ENCODE measurements around the gene SLC17A2.

Gene SLC17A2

DNA sequence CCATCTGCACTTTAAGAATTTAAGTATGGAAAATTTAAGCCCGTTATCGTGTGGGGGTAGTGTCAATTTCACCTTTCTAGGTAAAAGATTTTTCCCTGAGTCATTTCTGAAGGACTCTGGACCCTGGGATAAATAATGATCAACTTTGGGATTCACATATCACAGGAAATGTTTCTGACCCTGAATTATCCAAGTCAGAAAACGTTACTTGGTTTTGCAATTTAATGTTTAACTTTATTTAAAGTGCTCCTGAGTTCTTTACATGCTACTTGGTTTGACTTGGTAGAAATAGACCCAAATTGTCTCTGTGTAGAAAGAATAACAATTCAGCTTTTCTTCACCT, 55.0 kb downstream of the SLC17A2 start:
- TF ChIP-seq CREB1 (IDR thresholded peaks at IDR 0.05; ENCODE audit: low read depth) = no peak
- no peak for TF ChIP-seq MAX (IDR thresholded peaks at IDR 0.05)
- TF ChIP-seq RAD21 (IDR thresholded peaks at IDR 0.05; ENCODE audit: low read depth) = no peak
- TF ChIP-seq YY1 (IDR thresholded peaks at IDR 0.05; ENCODE audit: low read depth) = no peak

- no peak for TF ChIP-seq MAX (IDR thresholded peaks at IDR 0.05)
Observed at GRCh38 chr6:25874822-25875562, 55.5 kb downstream of the SLC17A2 start.

GRCh38 chr6:25874118-25874517, 56.4 kb downstream of the SLC17A2 start, which contains the start of gene SLC17A3:
Gene SLC17A3 (minus strand): TSS chr6:25874243. CDS start chr6:25868387, 5,856 bp downstream.
- TF ChIP-seq TCF12 (IDR thresholded peaks at IDR 0.05; ENCODE audit: low read depth) = no peak

GRCh38 chr6:25872814-25873213, 57.7 kb downstream of the SLC17A2 start:
- no peak for TF ChIP-seq YY1 (IDR thresholded peaks at IDR 0.05; ENCODE audit: low read depth)
- no peak for TF ChIP-seq EP300 (IDR thresholded peaks at IDR 0.05; ENCODE audit: borderline replicate concordance)
- no peak for TF ChIP-seq TAF1 (IDR thresholded peaks at IDR 0.05; ENCODE audit: low read depth)
- TF ChIP-seq CREB1 (IDR thresholded peaks at IDR 0.05; ENCODE audit: low read depth) = no peak
- no peak for TF ChIP-seq ZBTB7A (IDR thresholded peaks at IDR 0.05; ENCODE audit: low read depth)
- no peak for TF ChIP-seq EGR1 (IDR thresholded peaks at IDR 0.05)
- TF ChIP-seq NFIC (IDR thresholded peaks at IDR 0.05) = no peak
- no peak for TF ChIP-seq FOXM1 (IDR thresholded peaks at IDR 0.05; ENCODE audit: borderline replicate concordance, low read depth)
- TF ChIP-seq TEAD4 (IDR thresholded peaks at IDR 0.05) = no peak
- no peak for TF ChIP-seq MAX (IDR thresholded peaks at IDR 0.05)
- TF ChIP-seq CEBPB (IDR thresholded peaks at IDR 0.05) = no peak

DNA sequence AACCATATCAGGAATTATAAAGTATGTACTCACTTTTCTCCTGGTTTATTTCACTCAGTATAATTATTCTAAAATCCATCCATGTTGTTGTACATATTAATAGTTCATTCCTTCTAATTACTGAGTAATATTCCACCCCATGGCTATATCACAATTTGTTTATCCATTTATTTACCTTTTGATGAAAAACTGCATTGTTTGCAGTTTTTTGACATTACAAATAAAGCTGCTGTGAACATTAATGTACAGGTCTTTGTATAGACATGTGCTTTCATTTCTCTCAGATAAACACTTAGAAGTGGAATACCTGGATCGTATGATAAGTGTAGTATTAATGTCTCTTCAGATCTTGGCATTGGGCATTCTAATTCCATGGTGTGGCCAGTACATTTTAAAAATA, 60.7 kb downstream of the SLC17A2 start:
- TF ChIP-seq TCF12 (IDR thresholded peaks at IDR 0.05; ENCODE audit: low read depth) = no peak
- TF ChIP-seq CEBPB (IDR thresholded peaks at IDR 0.05) = no peak
- TF ChIP-seq YY1 (IDR thresholded peaks at IDR 0.05; ENCODE audit: low read depth) = no peak
- no peak for TF ChIP-seq REST (IDR thresholded peaks at IDR 0.05; ENCODE audit: low read depth)
- TF ChIP-seq USF1 (IDR thresholded peaks at IDR 0.05) = no peak
- TF ChIP-seq TAF1 (IDR thresholded peaks at IDR 0.05; ENCODE audit: low read depth) = no peak
- no peak for TF ChIP-seq EGR1 (IDR thresholded peaks at IDR 0.05)
- no peak for TF ChIP-seq TEAD4 (IDR thresholded peaks at IDR 0.05)
- no peak for TF ChIP-seq NFIC (IDR thresholded peaks at IDR 0.05)

GRCh38 chr6:25868436-25869183, 61.9 kb downstream of the SLC17A2 start:
- TF ChIP-seq TAF1 (IDR thresholded peaks at IDR 0.05; ENCODE audit: low read depth) (no peak), YY1 (IDR thresholded peaks at IDR 0.05; ENCODE audit: low read depth) (no peak), NFIC (IDR thresholded peaks at IDR 0.05) (no peak), EP300 (IDR thresholded peaks at IDR 0.05; ENCODE audit: borderline replicate concordance) (no peak), CREB1 (IDR thresholded peaks at IDR 0.05; ENCODE audit: low read depth) (no peak), TEAD4 (IDR thresholded peaks at IDR 0.05) (no peak), ZBTB7A (IDR thresholded peaks at IDR 0.05; ENCODE audit: low read depth) (no peak), CEBPB (IDR thresholded peaks at IDR 0.05) (no peak), RAD21 (IDR thresholded peaks at IDR 0.05; ENCODE audit: low read depth) (no peak), FOXM1 (IDR thresholded peaks at IDR 0.05; ENCODE audit: borderline replicate concordance, low read depth) (no peak), MAX (IDR thresholded peaks at IDR 0.05) (no peak), REST (IDR thresholded peaks at IDR 0.05; ENCODE audit: low read depth) (no peak), TCF12 (IDR thresholded peaks at IDR 0.05; ENCODE audit: low read depth) (no peak), EGR1 (IDR thresholded peaks at IDR 0.05) (no peak), USF1 (IDR thresholded peaks at IDR 0.05) (no peak)
